NOMO-1 treated with DMSO at 0.1 percent for 48 hours (cell line): ENCODE results near the gene MTHFD1L.
"Not testable (repeated sequence)": the region's sequence is repeated elsewhere in the genome, so short reads cannot be mapped to it uniquely, and the experiment has no call there.

Experiments
- DNase-seq: peaks from one replicate; lab custom pipeline; 2025; ENCODE audit not compliant: unreplicated experiment; lab: John Stamatoyannopoulos, UW

MTHFD1L gene

GRCh38 chr6:151089978-151090377 is 224.5 kb downstream of the MTHFD1L start:
- no peak for DNase-seq

- DNase-seq = no peak
Observed at GRCh38 chr6:151091571-151091970, 226.1 kb downstream of the MTHFD1L start.

- DNase-seq = no peak
Observed at GRCh38 chr6:151092591-151092990, 227.1 kb downstream of the MTHFD1L start.

- no peak for DNase-seq
Observed at GRCh38 chr6:151093706-151094105, 228.2 kb downstream of the MTHFD1L start.

GRCh38 chr6:151095538-151096254 is 230.2 kb downstream of the MTHFD1L start:
- DNase-seq = no peak

GRCh38 chr6:151096255-151096612 is 230.7 kb downstream of the MTHFD1L start:
- DNase-seq = no peak

GRCh38 chr6:151096691-151097606 is 231.4 kb downstream of the MTHFD1L start:
- no peak for DNase-seq

- DNase-seq = no peak
Observed at GRCh38 chr6:151098166-151098565, 232.7 kb downstream of the MTHFD1L start.

GRCh38 chr6:151100326-151100725 is 234.8 kb downstream of the MTHFD1L start:
- no peak for DNase-seq

- DNase-seq = no peak
Observed at GRCh38 chr6:151101161-151101815, 235.8 kb downstream of the MTHFD1L start.

- DNase-seq = no peak
Observed at GRCh38 chr6:151101816-151102694, 236.6 kb downstream of the MTHFD1L start.

- DNase-seq = no peak
Observed at GRCh38 chr6:151103266-151103665, 237.8 kb downstream of the MTHFD1L start.

- no peak for DNase-seq
Observed at GRCh38 chr6:151107897-151108427, 242.5 kb downstream of the MTHFD1L start.

GRCh38 chr6:151108548-151108947 is 243.0 kb downstream of the MTHFD1L start:
- no peak for DNase-seq

- DNase-seq = no peak
Observed at GRCh38 chr6:151109361-151109760, 243.9 kb downstream of the MTHFD1L start.

- no peak for DNase-seq
Observed at GRCh38 chr6:151109869-151110575, 244.5 kb downstream of the MTHFD1L start.

- DNase-seq = no peak
Observed at GRCh38 chr6:151110576-151110905, 245.0 kb downstream of the MTHFD1L start.

- no peak for DNase-seq
Observed at GRCh38 chr6:151111670-151112069, 246.2 kb downstream of the MTHFD1L start.

- DNase-seq = no peak
Observed at GRCh38 chr6:151112130-151112529, 246.6 kb downstream of the MTHFD1L start.

- DNase-seq = not testable (repeated sequence)
Observed at GRCh38 chr6:151112884-151113283, 247.4 kb downstream of the MTHFD1L start.
